Nasal cavity respiratory epithelium epithelial cell of viscerocranial mucosa (primary cell): ENCODE results near the gene RAB7A. TPM values are rescaled to one million over a fixed set of nuclear protein-coding genes. Genes with fewer than 3 reads are reported as not detected.

Source experiments
- total RNA-seq: library from RNA; depleted of rRNA; stranded (reverse); fragments of >200 nt; gene quantifications from 2 replicates; pipeline ENCODE4 v1.2.3, GENCODE V29; 2014

The RAB7A gene
- 44.1 and 86.7 TPM in 2 replicates for total RNA-seq

GRCh38 chr3:128726023-128727016, at the start of gene RAB7A:
TSS of gene RAB7A (plus strand) at chr3:128726183. CDS start at chr3:128795368, 69,185 bp downstream.

Other genes with a start within 250 kb of the RAB7A start
- gene GATA2, start 233.0 kb upstream of the RAB7A start, total RNA-seq = not detected in 2 replicates
- 332 and 616 TPM in 2 replicates for gene RPN1, start 75.4 kb upstream of the RAB7A start, total RNA-seq
- gene ACAD9, start 153.4 kb downstream of the RAB7A start, total RNA-seq = 19.8 and 36.2 TPM in 2 replicates